GM08714 (cell line): ENCODE measurements around the gene NPY2R.

Experiments used
- H3K4me3 ChIP-seq: fragments of 200-500 bp; sonication (Bioruptor generic); 2 replicates; pipeline ENCODE4 v1.5.1; 2014; ENCODE audit warnings: mild to moderate bottlenecking, low read length, inconsistent platforms
- ZNF274 ChIP-seq: IDR thresholded peaks from 2 replicates; pipeline ENCODE4 v1.6.1; 2012; ENCODE audit warnings: mild to moderate bottlenecking, low read depth, low read length

NPY2R gene

DNA sequence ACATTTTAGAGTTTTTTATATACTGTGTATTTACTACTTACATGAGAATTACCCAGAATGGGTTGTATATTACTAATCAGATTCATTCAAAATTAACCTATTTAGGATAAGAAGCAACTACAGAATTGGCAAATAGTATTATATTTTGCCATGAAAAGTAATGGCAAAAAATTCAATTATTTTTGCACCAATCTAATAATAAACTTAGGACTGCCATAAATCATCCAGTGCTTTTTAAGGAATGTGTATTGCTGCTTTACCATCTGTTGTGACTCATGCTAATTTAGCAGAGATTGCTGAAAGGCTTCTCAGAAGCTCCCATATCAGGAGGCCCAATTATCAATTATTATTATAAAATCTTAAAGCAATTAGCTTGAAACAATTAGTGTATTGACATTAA lies 24.0 kb downstream of the NPY2R start:
- no peak overlapping the region for H3K4me3 ChIP-seq
- TF ChIP-seq ZNF274 = no peak

DNA sequence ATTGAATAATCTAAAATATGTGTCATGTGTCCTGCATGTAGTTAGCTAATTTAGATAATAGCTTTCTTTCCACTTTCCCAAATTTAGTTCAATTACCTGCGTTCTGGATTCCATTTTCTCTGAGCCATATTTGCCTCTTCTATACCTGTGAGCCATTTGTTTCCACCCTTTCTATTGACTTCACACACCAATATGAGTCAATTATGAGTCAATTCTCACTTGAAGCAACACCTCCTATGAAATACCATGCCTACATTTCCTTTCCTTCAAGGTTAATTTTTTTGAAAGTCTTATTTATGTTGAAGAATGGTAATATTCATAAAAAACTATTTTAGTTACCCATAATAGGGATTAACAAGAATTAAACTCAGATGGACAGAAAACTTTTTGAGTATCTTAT lies 25.8 kb downstream of the NPY2R start:
- H3K4me3 ChIP-seq = no peak overlapping the region
- TF ChIP-seq ZNF274 = no peak

- no peak for TF ChIP-seq ZNF274
- H3K4me3 ChIP-seq = no peak overlapping the region
These were observed 29.1 kb downstream of the NPY2R start for GRCh38 chr4:155237567-155237966.

GRCh38 chr4:155241225-155241624 lies 32.8 kb downstream of the NPY2R start:
- no peak overlapping the region for H3K4me3 ChIP-seq
- no peak for TF ChIP-seq ZNF274

DNA sequence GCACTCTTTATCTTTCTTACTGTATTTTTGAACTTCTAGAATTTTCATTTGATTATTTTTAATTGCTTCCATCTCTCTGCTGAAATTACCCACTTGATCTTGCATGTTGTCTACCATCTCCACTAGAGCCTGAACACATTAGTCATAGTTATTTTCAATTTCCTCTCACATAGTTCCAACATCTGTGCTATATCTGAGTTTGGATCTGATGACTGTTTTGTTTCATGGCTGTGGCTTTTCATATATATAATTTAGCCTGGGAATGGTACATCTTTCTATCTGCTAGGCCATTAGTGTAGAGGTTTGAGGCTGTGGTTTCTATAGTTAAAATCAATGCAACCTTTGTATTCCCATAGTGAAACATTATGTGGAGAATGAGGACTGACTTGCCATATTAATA lies 33.2 kb downstream of the NPY2R start:
- no peak overlapping the region for H3K4me3 ChIP-seq
- TF ChIP-seq ZNF274 = no peak

GRCh38 chr4:155245105-155245504 lies 36.7 kb downstream of the NPY2R start:
- no peak for TF ChIP-seq ZNF274
- H3K4me3 ChIP-seq = no peak overlapping the region

GRCh38 chr4:155248002-155248896 lies 39.8 kb downstream of the NPY2R start:
- no peak overlapping the region for H3K4me3 ChIP-seq
- no peak for TF ChIP-seq ZNF274

GRCh38 chr4:155249016-155249566 lies 40.7 kb downstream of the NPY2R start:
- no peak overlapping the region for H3K4me3 ChIP-seq
- TF ChIP-seq ZNF274 = no peak

- H3K4me3 ChIP-seq = no peak overlapping the region
- no peak for TF ChIP-seq ZNF274
These were observed 43.9 kb downstream of the NPY2R start for GRCh38 chr4:155252327-155252726.

- no peak overlapping the region for H3K4me3 ChIP-seq
- no peak for TF ChIP-seq ZNF274
These were observed 55.0 kb downstream of the NPY2R start for GRCh38 chr4:155263480-155263879.

DNA sequence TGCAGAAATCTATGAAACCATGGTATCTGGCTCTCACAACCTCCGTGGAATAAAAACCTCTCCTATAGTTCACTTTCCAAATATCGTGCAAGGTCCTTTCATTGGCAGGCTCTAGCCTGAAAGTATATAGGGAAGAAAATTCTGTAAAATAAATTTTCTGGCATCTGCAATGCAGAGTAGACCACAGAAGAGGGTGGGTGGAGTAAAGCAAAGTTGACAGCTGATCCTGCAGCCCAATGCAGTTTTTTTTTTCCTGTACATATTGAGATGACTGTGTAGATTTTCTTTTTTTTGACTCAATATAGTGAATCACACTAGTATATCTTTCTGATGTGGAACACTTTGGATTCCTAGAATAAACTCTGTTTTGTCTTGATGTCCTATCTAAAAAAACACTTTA lies 56.7 kb downstream of the NPY2R start:
- TF ChIP-seq ZNF274 = no peak
- H3K4me3 ChIP-seq = no peak overlapping the region
